WTC11 (cell line): ENCODE results near the gene ARHGAP6. TPM values are rescaled to one million over a fixed set of nuclear protein-coding genes. Genes with fewer than 3 reads are reported as not detected.

Experiments
- ATAC-seq: fragments of 200-7000 bp; cut with Tn5 transposase; 2 replicates; pipeline ENCODE4 v1.10.0; 2021; ENCODE audit warnings: mild to moderate bottlenecking, moderate library complexity
- CTCF ChIA-PET: fragments of 300-600 bp; sonication (Branson Sonifier 250); formaldehyde crosslinking; loops from one replicate; lab custom pipeline; 2021; ENCODE audit warnings: antibody characterized with exemption; lab: Charles Lee
- POLR2A ChIA-PET: fragments of 350-600 bp; sonication (Branson Sonifier 250); formaldehyde crosslinking; loops from one replicate; lab custom pipeline; 2021; ENCODE audit warnings: antibody characterized with exemption; lab: Charles Lee
- DNase-seq: peaks from one replicate; pipeline ENCODE4 v3.0.0; 2021; ENCODE audit warnings: low spot score
- H3K27ac Mint-ChIP-seq: 2 replicates; pipeline ENCODE4 v1.8.0; 2021; ENCODE audit warnings: mixed read lengths
- H3K27me3 Mint-ChIP-seq: 2 replicates; pipeline ENCODE4 v1.8.0; 2021; ENCODE audit warnings: low read depth, mild to moderate bottlenecking, moderate library complexity, mixed read lengths
- H3K36me3 Mint-ChIP-seq: 2 replicates; pipeline ENCODE4 v1.8.0; 2021; ENCODE audit warnings: mixed read lengths
- H3K4me1 Mint-ChIP-seq: 2 replicates; pipeline ENCODE4 v1.8.0; 2022; ENCODE audit warnings: mixed read lengths
- H3K4me3 Mint-ChIP-seq: 2 replicates; pipeline ENCODE4 v1.8.0; 2021; ENCODE audit warnings: mild to moderate bottlenecking, moderate library complexity, mixed read lengths
- H3K9me3 Mint-ChIP-seq: 2 replicates; pipeline ENCODE4 v1.8.0; 2021; ENCODE audit warnings: mixed read lengths
- AFF4 ChIP-seq: sonication (generic); formaldehyde crosslinking; IDR thresholded peaks from 2 replicates; pipeline ENCODE4 v1.8.1; 2023; ENCODE audit warnings: mild to moderate bottlenecking, missing genetic modification reagents, borderline replicate concordance
- ATF1 ChIP-seq: sonication (generic); formaldehyde crosslinking; IDR thresholded peaks from 2 replicates; pipeline ENCODE4 v1.8.1; 2023; ENCODE audit warnings: mild to moderate bottlenecking, moderate library complexity, missing genetic modification reagents
- CDX4 ChIP-seq: fragments of 250-450 bp; sonication (Bioruptor Pico); IDR thresholded peaks from 2 replicates; pipeline ENCODE4 v1.9.0; 2021; ENCODE audit warnings: moderate library complexity, mild to moderate bottlenecking, inconsistent platforms, borderline replicate concordance
- E2F1 ChIP-seq: sonication (generic); formaldehyde crosslinking; IDR thresholded peaks from 2 replicates; pipeline ENCODE4 v1.8.0; 2022; ENCODE audit warnings: mild to moderate bottlenecking, missing genetic modification reagents
- E2F4 ChIP-seq: sonication (generic); formaldehyde crosslinking; IDR thresholded peaks from 2 replicates; pipeline ENCODE4 v1.8.1; 2022; ENCODE audit warnings: low read depth, mild to moderate bottlenecking, moderate library complexity, missing genetic modification reagents, borderline replicate concordance
- EMX1 ChIP-seq: fragments of 250-450 bp; sonication (Bioruptor Pico); IDR thresholded peaks from 2 replicates; pipeline ENCODE4 v1.8.0; 2021; ENCODE audit warnings: mild to moderate bottlenecking
- ETV6 ChIP-seq: sonication (generic); formaldehyde crosslinking; IDR thresholded peaks from 2 replicates; pipeline ENCODE4 v1.8.1; 2022; ENCODE audit warnings: mild to moderate bottlenecking, missing genetic modification reagents
- GABPB1 ChIP-seq: sonication (generic); formaldehyde crosslinking; IDR thresholded peaks from 2 replicates; pipeline ENCODE4 v1.8.1; 2023; ENCODE audit warnings: mild to moderate bottlenecking, missing genetic modification reagents
- IRF1 ChIP-seq: sonication (generic); formaldehyde crosslinking; IDR thresholded peaks from 2 replicates; pipeline ENCODE4 v1.8.0; 2023; ENCODE audit warnings: missing genetic modification reagents
- IRF2 ChIP-seq: sonication (generic); formaldehyde crosslinking; IDR thresholded peaks from 2 replicates; pipeline ENCODE4 v1.8.0; 2022; ENCODE audit warnings: low read depth, missing genetic modification reagents, borderline replicate concordance
- MYBL2 ChIP-seq: sonication (generic); formaldehyde crosslinking; IDR thresholded peaks from 2 replicates; pipeline ENCODE4 v1.8.1; 2023; ENCODE audit warnings: mild to moderate bottlenecking, moderate library complexity, missing genetic modification reagents
- NFE2L1 ChIP-seq: sonication (generic); formaldehyde crosslinking; IDR thresholded peaks from 2 replicates; pipeline ENCODE4 v1.8.1; 2023; ENCODE audit warnings: missing genetic modification reagents
- NR3C1 ChIP-seq: sonication (generic); formaldehyde crosslinking; conservative IDR thresholded peaks from 2 replicates; pipeline ENCODE4 v1.8.1; 2023; ENCODE audit warnings: low read depth, mild to moderate bottlenecking, missing genetic modification reagents
- OVOL2 ChIP-seq: fragments of 250-450 bp; sonication (Bioruptor Pico); IDR thresholded peaks from 2 replicates; pipeline ENCODE4 v1.9.0; 2021; ENCODE audit warnings: mild to moderate bottlenecking, borderline replicate concordance
- PRDM15 ChIP-seq: sonication (generic); formaldehyde crosslinking; IDR thresholded peaks from 2 replicates; pipeline ENCODE4 v1.8.0; 2022; ENCODE audit warnings: missing genetic modification reagents
- SOX15 ChIP-seq: fragments of 250-450 bp; sonication (Bioruptor Pico); IDR thresholded peaks from 2 replicates; pipeline ENCODE4 v1.9.0; 2021; ENCODE audit warnings: mild to moderate bottlenecking
- ZMAT4 ChIP-seq: fragments of 250-450 bp; sonication (Bioruptor Pico); IDR thresholded peaks from 2 replicates; pipeline ENCODE4 v1.9.0; 2021; ENCODE audit warnings: mild to moderate bottlenecking
- ZNF232 ChIP-seq: sonication (generic); formaldehyde crosslinking; IDR thresholded peaks from 2 replicates; pipeline ENCODE4 v1.8.0; 2022; ENCODE audit warnings: mild to moderate bottlenecking, missing genetic modification reagents
- ZNF263 ChIP-seq: sonication (generic); formaldehyde crosslinking; IDR thresholded peaks from 2 replicates; pipeline ENCODE4 v1.8.1; 2022; ENCODE audit warnings: low read depth, mild to moderate bottlenecking, moderate library complexity, missing genetic modification reagents
- ZNF425 ChIP-seq: fragments of 250-450 bp; sonication (Bioruptor Pico); conservative IDR thresholded peaks from 2 replicates; pipeline ENCODE4 v1.9.0; 2021; ENCODE audit warnings: mild to moderate bottlenecking
- ZSCAN18 ChIP-seq: fragments of 250-450 bp; sonication (Bioruptor Pico); IDR thresholded peaks from 2 replicates; pipeline ENCODE4 v2.1.2; 2022; ENCODE audit warnings: mild to moderate bottlenecking, moderate library complexity
- total RNA-seq: library from RNA; stranded (reverse); gene quantifications from 3 replicates; pipeline ENCODE4 v1.2.3, GENCODE V29; 2021

ARHGAP6 gene
- total RNA-seq, 1 experiment from 2014 or later, result 1.0 TPM

GRCh38 chrX:11205796-11206195 is 459.9 kb downstream of the ARHGAP6 start:
- no peak for TF ChIP-seq NR3C1 (CRISPR knock-in tag)
- TF ChIP-seq ZSCAN18 (CRISPR knock-in tag), result no peak
- no peak for TF ChIP-seq IRF1
- no peak for TF ChIP-seq AFF4
- TF ChIP-seq ZNF263 (CRISPR knock-in tag), result no peak
- no peak for TF ChIP-seq EMX1 (CRISPR knock-in tag)
- TF ChIP-seq CDX4, result no peak
- no peak for TF ChIP-seq ZMAT4
- no peak for TF ChIP-seq ETV6 (CRISPR knock-in tag)
- TF ChIP-seq ZNF425 (CRISPR knock-in tag), result no peak
- no peak for TF ChIP-seq E2F4 (CRISPR knock-in tag)
- no peak for TF ChIP-seq ATF1 (CRISPR knock-in tag)
- no peak for TF ChIP-seq SOX15 (CRISPR knock-in tag)
- TF ChIP-seq OVOL2 (CRISPR knock-in tag), result no peak
- no peak for DNase-seq
- Mint-ChIP-seq H3K27ac (no peak overlapping the region), H3K4me1 (no peaks in the 10 kb centered on the region), H3K4me3 (no peak overlapping the region), H3K36me3 (no peaks in the 10 kb centered on the region), H3K27me3 (no peaks in the 10 kb centered on the region; the same call in 1 of the 2 replicates), H3K9me3 (no peaks in the 10 kb centered on the region)
- CTCF ChIA-PET, result interaction anchor here (0.6 kb wide), 1 partner anchor 9 kb away, joined by 3 read pairs; no protein-coding TSS in a partner anchor
- ATAC-seq, result no peak
- POLR2A ChIA-PET, result no interaction called here

- ATAC-seq (no peak), DNase-seq (no peak)
- H3K36me3 Mint-ChIP-seq, result no peaks in the 10 kb centered on the region
- no peaks in the 10 kb centered on the region for H3K27me3 Mint-ChIP-seq
- H3K4me1 Mint-ChIP-seq, result no peaks in the 10 kb centered on the region
- H3K27ac Mint-ChIP-seq, result no peak overlapping the region
- H3K4me3 Mint-ChIP-seq, result no peak overlapping the region
- ChIA-PET CTCF (no interaction called here), POLR2A (no interaction called here)
- H3K9me3 Mint-ChIP-seq, result no peaks in the 10 kb centered on the region
- TF ChIP-seq IRF2 (CRISPR knock-in tag) (no peak), E2F1 (CRISPR knock-in tag) (no peak), GABPB1 (CRISPR knock-in tag) (no peak), PRDM15 (CRISPR knock-in tag) (no peak), ZNF232 (CRISPR knock-in tag) (no peak), NFE2L1 (CRISPR knock-in tag) (no peak), MYBL2 (CRISPR knock-in tag) (no peak)
These were observed 468.0 kb downstream of the ARHGAP6 start for GRCh38 chrX:11197671-11198070.
